Keratinocyte (primary cell): ENCODE results near the gene NBEA. TPM values are rescaled to one million over a fixed set of nuclear protein-coding genes. Genes with fewer than 3 reads are reported as not detected.

Source experiments
- DNase-seq: peaks from one replicate; pipeline ENCODE4 v3.0.0-alpha.2; 2011; ENCODE audit warnings: low read depth, missing footprints, low spot score
- FAIRE-seq: peaks from 2 replicates; lab custom pipeline; 2011; peaks lifted over from hg19 to GRCh38; lab: Jason Lieb, UNC
- H2AFZ ChIP-seq: 2 replicates; pipeline ENCODE4 v1.6.0; 2012; ENCODE audit warnings: low read length, control low read depth, inconsistent platforms; ENCODE audit not compliant: control insufficient read depth
- H3K27ac ChIP-seq: 2 replicates; pipeline ENCODE4 v1.5.1; 2011; ENCODE audit warnings: low read length; ENCODE audit not compliant: control insufficient read depth, insufficient read depth
- H3K27me3 ChIP-seq: 3 replicates; pipeline ENCODE4 v1.6.0; 2011; ENCODE audit warnings: low read length; ENCODE audit not compliant: control insufficient read depth, insufficient read depth; ENCODE audit errors: extremely low read depth
- H3K36me3 ChIP-seq, 2 experiments: 2 replicates in 1 of 2; 3 replicates in 1 of 2; pipeline ENCODE4 v1.5.1; 2011; ENCODE audit warnings: low read length in 2 of 2, mild to moderate bottlenecking in 1 of 2; ENCODE audit not compliant: control insufficient read depth in 2 of 2, insufficient read depth in 2 of 2; ENCODE audit errors: extremely low read depth in 1 of 2
- H3K4me1 ChIP-seq: 3 replicates; pipeline ENCODE4 v1.5.1; 2011; ENCODE audit warnings: low read length; ENCODE audit not compliant: control insufficient read depth, insufficient read depth; ENCODE audit errors: extremely low read depth
- H3K4me2 ChIP-seq: 3 replicates; pipeline ENCODE4 v1.6.0; 2011; ENCODE audit warnings: low read depth, low read length; ENCODE audit not compliant: control insufficient read depth, insufficient read depth; ENCODE audit errors: extremely low read depth
- H3K4me3 ChIP-seq, 3 experiments: fragments of 200-600 bp in 1 of 3; sonication (generic) in 1 of 3; 2 replicates in 2 of 3; 3 replicates in 1 of 3; pipeline ENCODE4 v1.5.1; 2011 to 2016; ENCODE audit warnings: low read length in 3 of 3, mild to moderate bottlenecking in 3 of 3, control low read depth in 2 of 3, inconsistent platforms in 1 of 3, low read depth in 1 of 3, mixed read lengths in 1 of 3, mixed run types in 1 of 3, moderate library complexity in 1 of 3; ENCODE audit not compliant: control insufficient read depth in 2 of 3, insufficient read depth in 2 of 3; ENCODE audit errors: extremely low read depth in 1 of 3
- H3K79me2 ChIP-seq: 2 replicates; pipeline ENCODE4 v1.6.0; 2012; ENCODE audit warnings: low read length; ENCODE audit not compliant: control insufficient read depth, insufficient read depth
- H3K9ac ChIP-seq: 3 replicates; pipeline ENCODE4 v1.6.0; 2011; ENCODE audit warnings: low read length; ENCODE audit not compliant: control insufficient read depth, insufficient read depth; ENCODE audit errors: extremely low read depth
- H3K9me1 ChIP-seq: 3 replicates; pipeline ENCODE4 v1.6.0; 2011; ENCODE audit warnings: low read length; ENCODE audit not compliant: control insufficient read depth, insufficient read depth; ENCODE audit errors: extremely low read depth
- H3K9me3 ChIP-seq: 2 replicates; pipeline ENCODE4 v1.5.1; 2012; ENCODE audit warnings: low read depth, low read length; ENCODE audit not compliant: control insufficient read depth
- H4K20me1 ChIP-seq: 3 replicates; pipeline ENCODE4 v1.6.0; 2011; ENCODE audit warnings: low read length; ENCODE audit not compliant: control insufficient read depth, insufficient read depth; ENCODE audit errors: extremely low read depth
- CTCF ChIP-seq, 3 experiments: IDR thresholded peaks in 1 of 3; conservative IDR thresholded peaks in 1 of 3; optimal IDR thresholded peaks in 1 of 3; 2 replicates in 2 of 3; 3 replicates in 1 of 3; pipeline versions ENCODE3 to v1.5.1; 2011; ENCODE audit warnings: low read length in 3 of 3, mild to moderate bottlenecking in 3 of 3, moderate library complexity in 2 of 3, control low read depth in 1 of 3, inconsistent platforms in 1 of 3; ENCODE audit not compliant: insufficient read depth in 2 of 3; ENCODE audit errors: extremely low read depth in 1 of 3
- EZH2 ChIP-seq: IDR thresholded peaks from one replicate; pipeline ENCODE4 v1.6.1; 2012; ENCODE audit warnings: inconsistent platforms, mild to moderate bottlenecking, low read length, moderate library complexity
- dilution Hi-C: fragments of 300-500 bp; cut with MboI; formaldehyde crosslinking; loops from one replicate; pipeline ENCODE4 v1.7.0; 2020; ENCODE audit warnings: low sequenced_read_pairs; ENCODE audit not compliant: extremely low pct_ligation_motif_present
- polyA plus RNA-seq, 5 experiments: library from polyadenylated mRNA; depleted of rRNA in 3 of 5; stranded (reverse) in 3 of 5; stranded (forward) in 1 of 5; unstranded in 1 of 5; fragments of >200 nt; gene quantifications; 1 replicate in 1 of 5; 2 replicates in 3 of 5; 3 replicates in 1 of 5; pipeline versions ENCODE4 v1.2.1 to v1.2.3, GENCODE V29; 2011 to 2012; ENCODE audit warnings: missing spikeins in 2 of 5, low read depth in 1 of 5, low replicate concordance in 1 of 5

NBEA gene
- polyA plus RNA-seq, 1 donor (not counting 4 experiments of a cell fraction or from before 2014, with no cell fraction given) = 0.05 TPM

- Histone ChIP-seq H3K4me3 (no peak overlapping the region), H2AFZ (no peak overlapping the region), H3K4me2 (no peak overlapping the region), H4K20me1 (no peaks in the 10 kb centered on the region), H3K9ac (no peak overlapping the region), H3K27ac (no peak overlapping the region), H3K36me3 (no peaks in the 10 kb centered on the region), H3K9me1 (no peaks in the 10 kb centered on the region), H3K4me1 (no peaks in the 10 kb centered on the region), H3K9me3 (peaks cover 10% of the 10 kb centered on the region), H3K79me2 (no peaks in the 10 kb centered on the region), H3K27me3 (no peaks in the 10 kb centered on the region)
- TF ChIP-seq CTCF (optimal IDR thresholded peaks at IDR 0.05 in 1 of 3, IDR thresholded peaks at IDR 0.05 in 1 of 3, conservative IDR thresholded peaks at IDR 0.05 in 1 of 3; ENCODE audit: extremely low read depth in 1 of 3, insufficient read depth in 2 of 3, low read length in 3 of 3) (no peak), EZH2 (no peak)
- FAIRE-seq (no peak), DNase-seq (no peak)
- dilution Hi-C loops = no loop called here
These were observed 758.6 kb downstream of the NBEA start for GRCh38 chr13:35700671-35701070.

- no peak for FAIRE-seq
- no peak overlapping the region for H3K4me2 ChIP-seq
- TF ChIP-seq CTCF (optimal IDR thresholded peaks at IDR 0.05 in 1 of 3, IDR thresholded peaks at IDR 0.05 in 1 of 3, conservative IDR thresholded peaks at IDR 0.05 in 1 of 3; ENCODE audit: extremely low read depth in 1 of 3, insufficient read depth in 2 of 3, low read length in 3 of 3) = no peak
- no peak for TF ChIP-seq EZH2
- H3K9me1 ChIP-seq = no peaks in the 10 kb centered on the region
- no peaks in the 10 kb centered on the region for H3K27me3 ChIP-seq
- H4K20me1 ChIP-seq = no peaks in the 10 kb centered on the region
- H2AFZ ChIP-seq = no peak overlapping the region
- no peaks in the 10 kb centered on the region for H3K79me2 ChIP-seq
- H3K4me3 ChIP-seq = no peak overlapping the region
- no peak overlapping the region for H3K9ac ChIP-seq
- H3K36me3 ChIP-seq = no peaks in the 10 kb centered on the region
- peaks cover 2% of the 10 kb centered on the region for H3K9me3 ChIP-seq
- dilution Hi-C loops = no loop called here
- no peaks in the 10 kb centered on the region for H3K4me1 ChIP-seq
- DNase-seq = no peak
- H3K27ac ChIP-seq = no peak overlapping the region
These were observed 760.2 kb downstream of the NBEA start for GRCh38 chr13:35702316-35702715.
